PFSK-1 (cell line): ENCODE results near the gene ITIH5.

Experiments used
- FOXP2 ChIP-seq: optimal IDR thresholded peaks from 2 replicates; pipeline ENCODE3; 2011; ENCODE audit warnings: borderline replicate concordance, control low read depth, inconsistent platforms; ENCODE audit not compliant: insufficient read depth; ENCODE audit errors: extremely low read length, extremely low read depth
- POLR2AphosphoS5 ChIP-seq: IDR thresholded peaks from 2 replicates; pipeline ENCODE4 v1.6.1; 2012; ENCODE audit warnings: low read depth, mild to moderate bottlenecking, control low read depth, low read length, moderate library complexity
- SIN3A ChIP-seq: IDR thresholded peaks from 2 replicates; pipeline ENCODE4 v1.6.1; 2012; ENCODE audit warnings: mild to moderate bottlenecking, low read length, moderate library complexity, borderline replicate concordance; ENCODE audit not compliant: insufficient read depth
- TAF1 ChIP-seq: IDR thresholded peaks from 2 replicates; pipeline ENCODE4 v1.6.1; 2012; ENCODE audit warnings: low read length, control low read depth, borderline replicate concordance; ENCODE audit not compliant: insufficient read depth
- TF ChIP-seq, protein P1 (sequence below), 2 experiments: IDR thresholded peaks; 2 replicates each; pipeline versions ENCODE4 v1.6.1 to v1.8.0; 2011 to 2012; ENCODE audit warnings: low read depth in 2 of 2, low read length in 2 of 2, control low read depth in 1 of 2, inconsistent platforms in 1 of 2, mild to moderate bottlenecking in 1 of 2, moderate library complexity in 1 of 2; ENCODE audit not compliant: insufficient read depth in 1 of 2

Gene ITIH5

DNA sequence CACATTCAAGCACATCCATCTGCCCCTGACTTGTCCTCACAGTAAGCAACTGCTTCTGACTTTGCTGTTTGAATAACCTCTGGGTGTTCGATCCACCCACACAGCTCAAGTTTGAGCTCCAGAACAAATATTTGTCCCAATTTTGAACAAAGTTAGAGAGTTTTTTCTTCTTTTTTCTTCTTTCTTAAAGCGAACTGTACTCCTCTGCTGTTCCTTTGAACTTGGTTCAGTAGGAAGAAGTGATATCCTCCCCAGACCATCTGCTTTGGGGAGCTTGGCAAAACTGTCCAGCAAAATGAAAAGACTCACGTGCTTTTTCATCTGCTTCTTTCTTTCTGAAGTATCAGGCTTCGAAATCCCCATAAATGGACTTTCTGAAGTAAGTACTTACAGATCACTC, 36.4 kb upstream of the ITIH5 start, which contains the start of gene ITIH2:
Gene ITIH2, plus strand, starts transcription at position 177 of the 400 bp plus-strand sequence. Its CDS starts 119 bp downstream, at position 296.
- no peak for TF ChIP-seq POLR2AphosphoS5
- no peak for TF ChIP-seq TAF1
- TF ChIP-seq FOXP2 = no peak

DNA sequence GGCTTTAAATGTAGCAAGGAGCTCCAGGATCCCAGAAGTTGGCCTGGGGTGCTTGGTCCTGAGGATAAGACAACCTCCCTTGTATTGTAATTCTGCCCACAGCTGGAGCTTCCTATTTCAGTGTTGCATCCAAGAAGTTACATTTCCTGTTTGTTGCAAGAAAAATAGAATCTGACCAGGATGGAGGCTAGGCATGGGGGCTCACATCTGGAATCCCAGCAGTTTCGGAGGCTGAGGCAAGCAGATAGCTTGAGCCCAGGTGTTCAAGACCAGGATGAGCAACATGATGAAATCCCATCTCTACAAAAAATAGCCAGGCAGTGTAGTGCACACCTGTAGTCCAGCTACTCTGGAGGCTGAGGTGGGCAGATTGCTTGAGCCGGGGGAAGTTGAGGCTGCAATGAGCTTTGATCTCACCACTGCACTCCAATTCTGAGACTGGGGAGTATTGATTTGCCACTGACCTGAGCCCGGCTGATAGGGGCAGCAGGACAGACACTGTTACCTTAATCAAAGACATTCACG, 35.6 kb upstream of the ITIH5 start:
- TF ChIP-seq FOXP2 (no peak), SIN3A (no peak), POLR2AphosphoS5 (no peak), TAF1 (no peak)
- TF ChIP-seq, protein P1, sequence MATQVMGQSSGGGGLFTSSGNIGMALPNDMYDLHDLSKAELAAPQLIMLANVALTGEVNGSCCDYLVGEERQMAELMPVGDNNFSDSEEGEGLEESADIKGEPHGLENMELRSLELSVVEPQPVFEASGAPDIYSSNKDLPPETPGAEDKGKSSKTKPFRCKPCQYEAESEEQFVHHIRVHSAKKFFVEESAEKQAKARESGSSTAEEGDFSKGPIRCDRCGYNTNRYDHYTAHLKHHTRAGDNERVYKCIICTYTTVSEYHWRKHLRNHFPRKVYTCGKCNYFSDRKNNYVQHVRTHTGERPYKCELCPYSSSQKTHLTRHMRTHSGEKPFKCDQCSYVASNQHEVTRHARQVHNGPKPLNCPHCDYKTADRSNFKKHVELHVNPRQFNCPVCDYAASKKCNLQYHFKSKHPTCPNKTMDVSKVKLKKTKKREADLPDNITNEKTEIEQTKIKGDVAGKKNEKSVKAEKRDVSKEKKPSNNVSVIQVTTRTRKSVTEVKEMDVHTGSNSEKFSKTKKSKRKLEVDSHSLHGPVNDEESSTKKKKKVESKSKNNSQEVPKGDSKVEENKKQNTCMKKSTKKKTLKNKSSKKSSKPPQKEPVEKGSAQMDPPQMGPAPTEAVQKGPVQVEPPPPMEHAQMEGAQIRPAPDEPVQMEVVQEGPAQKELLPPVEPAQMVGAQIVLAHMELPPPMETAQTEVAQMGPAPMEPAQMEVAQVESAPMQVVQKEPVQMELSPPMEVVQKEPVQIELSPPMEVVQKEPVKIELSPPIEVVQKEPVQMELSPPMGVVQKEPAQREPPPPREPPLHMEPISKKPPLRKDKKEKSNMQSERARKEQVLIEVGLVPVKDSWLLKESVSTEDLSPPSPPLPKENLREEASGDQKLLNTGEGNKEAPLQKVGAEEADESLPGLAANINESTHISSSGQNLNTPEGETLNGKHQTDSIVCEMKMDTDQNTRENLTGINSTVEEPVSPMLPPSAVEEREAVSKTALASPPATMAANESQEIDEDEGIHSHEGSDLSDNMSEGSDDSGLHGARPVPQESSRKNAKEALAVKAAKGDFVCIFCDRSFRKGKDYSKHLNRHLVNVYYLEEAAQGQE (IDR thresholded peaks at IDR 0.05; ENCODE audit: insufficient read depth in 1 of 2, low read depth in 2 of 2, low read length in 2 of 2) = no peak

DNA sequence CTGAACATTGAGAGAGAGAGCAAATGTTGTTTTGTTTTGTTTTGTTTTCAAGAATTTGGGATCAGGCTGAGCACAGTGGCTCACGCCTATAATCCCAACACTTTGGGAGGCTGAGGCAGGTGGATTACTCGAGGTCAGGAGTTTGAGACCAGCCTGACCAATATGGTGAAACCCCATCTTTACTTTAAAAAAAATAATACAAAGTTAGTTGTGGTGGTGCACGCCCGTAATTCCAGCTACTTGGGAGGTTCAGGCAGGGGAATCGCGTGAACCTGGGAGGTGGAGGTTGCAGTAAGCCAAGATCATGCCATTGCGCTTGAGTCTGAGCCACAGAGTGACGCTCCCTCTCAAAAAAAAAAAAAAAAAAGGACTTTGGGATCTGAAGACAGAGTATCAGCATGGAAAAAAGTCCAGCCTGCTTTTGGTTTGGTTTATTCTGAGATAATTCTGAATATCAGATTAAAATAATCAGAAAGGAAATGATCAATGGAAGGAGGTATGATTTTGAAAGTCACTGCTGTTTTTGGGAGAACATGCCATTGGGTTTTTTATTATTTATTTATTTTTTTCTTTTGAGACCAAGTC, 34.5 kb upstream of the ITIH5 start:
- TF ChIP-seq, protein P1 (IDR thresholded peaks at IDR 0.05; ENCODE audit: insufficient read depth in 1 of 2, low read depth in 2 of 2, low read length in 2 of 2) = no peak
- TF ChIP-seq FOXP2 (no peak), SIN3A (no peak), TAF1 (no peak), POLR2AphosphoS5 (no peak)

DNA sequence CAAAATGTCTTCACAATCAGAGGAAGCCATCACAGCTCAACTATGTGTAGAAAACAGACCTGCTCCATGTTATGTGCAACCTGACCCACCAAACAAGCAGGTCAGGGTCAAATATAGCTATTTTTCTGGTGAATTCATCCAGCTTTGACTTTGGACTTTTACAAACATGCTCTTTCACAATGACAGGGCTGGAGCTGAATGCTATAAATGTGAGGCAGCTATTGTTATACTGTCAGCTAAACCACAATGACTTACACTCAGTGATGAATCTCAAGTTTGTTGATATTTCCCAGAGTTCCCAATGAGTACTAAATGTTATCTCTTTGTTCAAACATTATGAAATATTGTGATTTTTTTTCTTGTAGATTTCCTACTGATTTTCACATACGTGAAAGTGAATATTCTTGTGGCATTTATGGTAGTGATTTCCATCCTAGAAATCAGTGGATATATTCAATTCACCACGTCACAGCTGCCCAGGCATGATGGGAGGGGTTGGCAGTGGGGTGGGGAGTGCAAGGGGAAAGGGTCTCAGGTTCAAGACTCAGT, 33.9 kb upstream of the ITIH5 start:
- no peak for TF ChIP-seq TAF1
- TF ChIP-seq, protein P1 (IDR thresholded peaks at IDR 0.05; ENCODE audit: insufficient read depth in 1 of 2, low read depth in 2 of 2, low read length in 2 of 2) = no peak
- TF ChIP-seq POLR2AphosphoS5 = no peak
- no peak for TF ChIP-seq SIN3A
- no peak for TF ChIP-seq FOXP2

DNA sequence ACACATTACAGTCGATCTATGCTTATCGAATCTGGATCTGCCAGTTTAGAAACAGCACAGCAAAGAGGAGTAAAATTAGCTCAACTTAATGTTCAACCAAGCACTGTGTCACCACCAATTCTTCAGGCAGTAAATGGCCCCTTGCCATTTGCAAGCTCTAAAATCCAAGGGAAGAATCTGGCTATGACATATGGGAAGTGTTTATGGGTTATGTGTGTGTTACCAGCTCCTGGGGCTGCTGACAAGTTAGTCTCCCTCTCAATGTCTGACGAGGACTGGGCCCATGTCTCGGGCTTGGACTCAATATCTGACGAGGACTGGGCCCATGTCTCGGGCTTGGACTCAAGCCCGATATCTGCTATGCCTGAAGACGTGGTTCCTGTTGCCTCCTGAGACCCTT, 30.7 kb upstream of the ITIH5 start:
- no peak for TF ChIP-seq TAF1
- TF ChIP-seq FOXP2 = no peak
- TF ChIP-seq SIN3A = no peak
- TF ChIP-seq, protein P1 (IDR thresholded peaks at IDR 0.05; ENCODE audit: insufficient read depth in 1 of 2, low read depth in 2 of 2, low read length in 2 of 2) = no peak
- no peak for TF ChIP-seq POLR2AphosphoS5
